ENCODE results near the gene DIP2A.

DIP2A gene

DNA sequence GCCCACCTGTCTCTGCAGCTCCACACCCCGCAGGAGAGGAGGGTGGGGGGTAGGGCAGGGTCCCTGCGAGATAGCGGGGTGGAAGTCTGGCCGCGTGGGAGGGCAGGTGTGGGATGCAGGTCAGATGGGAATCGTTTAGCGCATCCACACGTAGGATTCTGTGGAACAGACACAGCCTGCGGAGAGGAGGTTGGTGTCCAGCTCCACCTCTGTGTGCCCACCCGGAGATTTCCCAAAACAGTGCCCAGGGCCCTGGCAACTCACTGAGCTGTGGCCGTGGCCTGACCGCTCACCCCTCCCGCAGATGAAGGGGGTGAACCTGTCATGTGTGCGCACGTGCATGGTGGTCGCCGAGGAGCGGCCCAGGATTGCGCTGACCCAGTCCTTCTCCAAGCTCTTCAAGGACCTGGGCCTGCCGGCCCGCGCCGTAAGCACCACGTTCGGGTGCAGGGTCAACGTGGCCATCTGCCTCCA lies 99.3 kb downstream of the DIP2A start:
- H3K4me1 ChIP-seq (ENCODE audit: insufficient read depth, low read length): no peaks in the 10 kb centered on the region
- DNase-seq (no peak), ATAC-seq (ENCODE audit: insufficient read depth, low read depth) (no peak)
- H3K79me2 ChIP-seq (ENCODE audit: insufficient read depth, low read length): no peaks in the 10 kb centered on the region
- no peak overlapping the region for H2AFZ ChIP-seq (ENCODE audit: low read depth, low read length)
- H3K4me3 ChIP-seq (ENCODE audit: low read depth in 1 of 2, low read length in 2 of 2): no peak overlapping the region
- no peak overlapping the region for H3K9ac ChIP-seq (ENCODE audit: low read depth, low read length)
- no peaks in the 10 kb centered on the region for H3K9me3 ChIP-seq (ENCODE audit: insufficient read depth, low read length, severe bottlenecking)
- peaks cover 92% of the 10 kb centered on the region for H3K36me3 ChIP-seq (ENCODE audit: insufficient read depth, low read length)
- H3K4me2 ChIP-seq (ENCODE audit: insufficient read depth, low read length): no peak overlapping the region
- H4K20me1 ChIP-seq (ENCODE audit: insufficient read depth, low read length): no peaks in the 10 kb centered on the region; the same call in 1 of the 2 replicates
- no peak overlapping the region for H3K27ac ChIP-seq (ENCODE audit: low read length)
- TF ChIP-seq, protein P1, sequence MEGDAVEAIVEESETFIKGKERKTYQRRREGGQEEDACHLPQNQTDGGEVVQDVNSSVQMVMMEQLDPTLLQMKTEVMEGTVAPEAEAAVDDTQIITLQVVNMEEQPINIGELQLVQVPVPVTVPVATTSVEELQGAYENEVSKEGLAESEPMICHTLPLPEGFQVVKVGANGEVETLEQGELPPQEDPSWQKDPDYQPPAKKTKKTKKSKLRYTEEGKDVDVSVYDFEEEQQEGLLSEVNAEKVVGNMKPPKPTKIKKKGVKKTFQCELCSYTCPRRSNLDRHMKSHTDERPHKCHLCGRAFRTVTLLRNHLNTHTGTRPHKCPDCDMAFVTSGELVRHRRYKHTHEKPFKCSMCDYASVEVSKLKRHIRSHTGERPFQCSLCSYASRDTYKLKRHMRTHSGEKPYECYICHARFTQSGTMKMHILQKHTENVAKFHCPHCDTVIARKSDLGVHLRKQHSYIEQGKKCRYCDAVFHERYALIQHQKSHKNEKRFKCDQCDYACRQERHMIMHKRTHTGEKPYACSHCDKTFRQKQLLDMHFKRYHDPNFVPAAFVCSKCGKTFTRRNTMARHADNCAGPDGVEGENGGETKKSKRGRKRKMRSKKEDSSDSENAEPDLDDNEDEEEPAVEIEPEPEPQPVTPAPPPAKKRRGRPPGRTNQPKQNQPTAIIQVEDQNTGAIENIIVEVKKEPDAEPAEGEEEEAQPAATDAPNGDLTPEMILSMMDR (IDR thresholded peaks at IDR 0.05; ENCODE audit: borderline replicate concordance, extremely low read depth, low read length, poor library complexity, severe bottlenecking): no peak
- TF ChIP-seq EZH2 (IDR thresholded peaks at IDR 0.05; ENCODE audit: borderline replicate concordance, low read depth, low read length, severe bottlenecking): no peak
- H3K27me3 ChIP-seq (ENCODE audit: insufficient read depth, low read length, poor library complexity): no peaks in the 10 kb centered on the region

DNA sequence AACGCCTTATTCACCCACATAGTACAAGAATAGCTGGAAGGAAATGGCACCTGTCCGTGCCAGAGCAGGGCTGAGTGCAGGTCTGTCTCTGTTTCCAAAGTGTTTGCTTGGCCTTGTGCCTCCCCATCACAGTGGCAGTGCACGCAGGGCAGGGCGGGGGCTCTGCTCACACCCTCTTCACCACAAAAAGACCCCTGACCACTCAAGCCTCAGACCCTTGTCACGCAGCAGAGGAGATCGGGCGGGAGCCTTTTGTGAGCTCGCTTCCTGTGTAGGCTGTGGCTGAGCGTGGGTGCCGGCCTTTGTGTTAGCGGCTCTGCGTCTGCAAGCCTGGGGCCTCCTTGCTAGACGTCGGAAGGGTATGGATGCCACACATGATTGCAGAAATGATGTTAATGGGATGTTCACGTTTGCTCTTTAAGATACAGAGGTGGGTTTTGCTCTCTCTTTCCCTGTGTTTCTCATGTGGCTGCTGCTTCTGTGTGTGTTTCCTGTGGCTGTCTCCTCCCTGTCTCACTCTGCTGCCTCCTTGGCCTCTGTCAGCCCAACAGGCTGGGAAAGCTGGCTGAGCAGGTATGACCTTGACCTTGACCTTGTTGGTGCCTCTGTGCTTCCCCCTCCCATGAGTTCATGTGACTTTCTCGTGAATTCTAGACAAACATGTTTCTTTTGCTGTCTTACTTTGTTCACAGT lies 100.7 kb downstream of the DIP2A start:
- Histone ChIP-seq H3K36me3 (ENCODE audit: insufficient read depth, low read length) (peaks cover 93% of the 10 kb centered on the region), H3K4me3 (ENCODE audit: low read depth in 1 of 2, low read length in 2 of 2) (no peak overlapping the region), H3K4me2 (ENCODE audit: insufficient read depth, low read length) (no peak overlapping the region), H3K27me3 (ENCODE audit: insufficient read depth, low read length, poor library complexity) (no peaks in the 10 kb centered on the region), H2AFZ (ENCODE audit: low read depth, low read length) (no peak overlapping the region), H3K9ac (ENCODE audit: low read depth, low read length) (no peak overlapping the region), H3K4me1 (ENCODE audit: insufficient read depth, low read length) (no peaks in the 10 kb centered on the region), H3K9me3 (ENCODE audit: insufficient read depth, low read length, severe bottlenecking) (no peaks in the 10 kb centered on the region), H3K79me2 (ENCODE audit: insufficient read depth, low read length) (no peaks in the 10 kb centered on the region), H4K20me1 (ENCODE audit: insufficient read depth, low read length) (no peaks in the 10 kb centered on the region; the same call in 1 of the 2 replicates), H3K27ac (ENCODE audit: low read length) (no peak overlapping the region)
- TF ChIP-seq, protein P1 (IDR thresholded peaks at IDR 0.05; ENCODE audit: borderline replicate concordance, extremely low read depth, low read length, poor library complexity, severe bottlenecking): no peak
- DNase-seq (no peak), ATAC-seq (ENCODE audit: insufficient read depth, low read depth) (no peak)

DNA sequence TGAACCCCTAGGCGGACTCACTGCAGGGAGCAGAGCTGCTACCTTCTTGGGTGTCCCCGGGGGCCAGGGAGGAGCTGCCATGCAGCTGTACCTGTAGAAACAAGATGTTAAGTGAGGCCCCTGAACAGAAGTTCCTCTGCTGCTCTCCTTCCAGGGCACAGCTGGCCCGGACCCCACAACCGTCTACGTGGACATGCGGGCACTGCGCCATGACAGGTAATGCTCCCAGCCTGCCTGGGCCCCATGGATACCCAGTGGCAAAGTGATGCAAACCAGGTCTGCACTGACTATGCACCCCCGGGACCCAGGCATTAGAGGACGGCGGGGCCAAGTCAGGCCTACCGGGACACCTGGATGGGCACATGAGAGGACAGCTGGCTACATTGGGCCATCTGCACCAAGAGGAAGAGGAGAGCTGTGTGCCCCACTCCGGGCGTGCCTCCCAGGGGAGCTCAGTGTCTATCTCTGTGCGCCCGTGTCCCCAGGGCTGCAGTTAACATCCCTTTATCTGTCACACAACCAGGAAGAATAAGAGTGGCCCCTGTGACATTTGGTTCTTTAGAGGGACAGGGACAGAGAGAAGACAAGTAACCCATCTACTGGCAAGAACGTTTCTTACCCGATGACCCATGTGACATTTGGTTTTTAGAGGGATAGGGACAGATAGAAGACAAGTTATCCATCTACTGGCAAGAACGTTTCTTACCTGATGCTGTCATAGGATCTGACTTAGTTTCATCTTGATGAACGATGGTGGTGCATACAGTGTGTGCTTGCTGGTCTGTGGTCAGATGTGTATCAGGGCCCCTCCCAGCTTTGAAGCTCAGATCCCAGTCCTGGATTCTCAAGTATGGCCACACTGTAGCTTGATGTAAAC lies 102.1 kb downstream of the DIP2A start:
- Histone ChIP-seq H3K36me3 (ENCODE audit: insufficient read depth, low read length) (peaks cover 91% of the 10 kb centered on the region), H3K4me2 (ENCODE audit: insufficient read depth, low read length) (no peak overlapping the region), H3K27me3 (ENCODE audit: insufficient read depth, low read length, poor library complexity) (no peaks in the 10 kb centered on the region), H3K9ac (ENCODE audit: low read depth, low read length) (no peak overlapping the region), H3K4me1 (ENCODE audit: insufficient read depth, low read length) (no peaks in the 10 kb centered on the region), H3K79me2 (ENCODE audit: insufficient read depth, low read length) (no peaks in the 10 kb centered on the region), H3K27ac (ENCODE audit: low read length) (no peak overlapping the region), H2AFZ (ENCODE audit: low read depth, low read length) (no peak overlapping the region), H4K20me1 (ENCODE audit: insufficient read depth, low read length) (no peaks in the 10 kb centered on the region; the same call in 1 of the 2 replicates), H3K9me3 (ENCODE audit: insufficient read depth, low read length, severe bottlenecking) (no peaks in the 10 kb centered on the region), H3K4me3 (ENCODE audit: low read depth in 1 of 2, low read length in 2 of 2) (no peak overlapping the region)
- DNase-seq (no peak), ATAC-seq (ENCODE audit: insufficient read depth, low read depth) (no peak)
- TF ChIP-seq, protein P1 (IDR thresholded peaks at IDR 0.05; ENCODE audit: borderline replicate concordance, extremely low read depth, low read length, poor library complexity, severe bottlenecking): no peak
- no peak for TF ChIP-seq EZH2 (IDR thresholded peaks at IDR 0.05; ENCODE audit: borderline replicate concordance, low read depth, low read length, severe bottlenecking)

Measured in DND-41 (cell line).